Rectal smooth muscle tissue (tissue), 1 donor: ENCODE measurements around the gene AATF.
A peak's percentile ranks its signal among the peaks of the same experiment; 100 is the strongest.

Experiments
- H3K27ac ChIP-seq: one replicate; pipeline ENCODE4 v1.7.0; 2013; ENCODE audit warnings: low read depth, low read length, inconsistent platforms
- H3K27me3 ChIP-seq: one replicate; pipeline ENCODE4 v1.7.0; 2013; ENCODE audit warnings: low read length; ENCODE audit not compliant: control insufficient read depth, insufficient read depth
- H3K36me3 ChIP-seq: one replicate; pipeline ENCODE4 v1.7.0; 2013; ENCODE audit warnings: low read length; ENCODE audit not compliant: control insufficient read depth, insufficient read depth
- H3K4me1 ChIP-seq: one replicate; pipeline ENCODE4 v1.7.0; 2013; ENCODE audit warnings: low read length; ENCODE audit not compliant: control insufficient read depth, insufficient read depth
- H3K4me3 ChIP-seq: one replicate; pipeline ENCODE4 v1.7.0; 2013; ENCODE audit warnings: low read length
- H3K9ac ChIP-seq: one replicate; pipeline ENCODE4 v1.7.0; 2013; ENCODE audit warnings: low read length

Gene AATF

DNA sequence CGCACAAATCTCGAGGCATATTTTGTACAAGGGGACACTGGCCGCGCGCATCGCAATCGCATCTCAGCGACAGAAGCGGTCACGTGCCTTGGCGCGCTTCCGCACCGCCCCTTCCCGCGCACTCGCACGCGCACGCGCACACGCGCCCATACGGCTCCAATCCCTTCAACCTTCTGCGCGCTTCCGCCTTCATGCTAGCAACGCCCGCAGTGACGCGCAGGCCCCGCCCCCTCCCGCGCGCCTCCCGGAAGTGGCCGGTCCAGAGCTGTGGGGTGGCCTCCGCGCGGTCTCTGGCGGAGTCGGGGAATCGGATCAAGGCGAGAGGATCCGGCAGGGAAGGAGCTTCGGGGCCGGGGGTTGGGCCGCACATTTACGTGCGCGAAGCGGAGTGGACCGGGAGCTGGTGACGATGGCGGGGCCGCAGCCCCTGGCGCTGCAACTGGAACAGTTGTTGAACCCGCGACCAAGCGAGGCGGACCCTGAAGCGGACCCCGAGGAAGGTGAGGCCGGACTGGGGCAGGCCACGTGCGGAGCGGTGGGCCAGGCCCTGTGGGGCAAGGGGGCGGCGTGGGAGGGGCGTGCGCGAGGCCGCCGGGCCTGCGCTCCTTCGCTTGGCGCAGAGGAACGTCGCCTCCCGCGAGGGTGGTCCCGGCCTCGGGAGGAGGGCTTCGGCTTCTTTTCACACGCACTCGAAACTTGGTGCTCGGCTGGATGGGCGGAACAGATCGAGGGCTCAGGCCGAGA, at the start of gene AATF:
AATF (plus strand) TSS at position 238 of the 744 bp plus-strand sequence; CDS start at position 410, 172 bp downstream.
- H3K27me3 ChIP-seq, result peaks cover 27% of the 10 kb centered on the region
- H3K27ac ChIP-seq, result peak within 1 kb of the TSS; percentile 88
- peak within 1 kb of the TSS; percentile 87 for H3K4me3 ChIP-seq
- H3K36me3 ChIP-seq, result peaks cover 9% of the 10 kb centered on the region
- H3K4me1 ChIP-seq, result peaks cover 6% of the 10 kb centered on the region
- peak within 1 kb of the TSS; percentile 74 for H3K9ac ChIP-seq

DNA sequence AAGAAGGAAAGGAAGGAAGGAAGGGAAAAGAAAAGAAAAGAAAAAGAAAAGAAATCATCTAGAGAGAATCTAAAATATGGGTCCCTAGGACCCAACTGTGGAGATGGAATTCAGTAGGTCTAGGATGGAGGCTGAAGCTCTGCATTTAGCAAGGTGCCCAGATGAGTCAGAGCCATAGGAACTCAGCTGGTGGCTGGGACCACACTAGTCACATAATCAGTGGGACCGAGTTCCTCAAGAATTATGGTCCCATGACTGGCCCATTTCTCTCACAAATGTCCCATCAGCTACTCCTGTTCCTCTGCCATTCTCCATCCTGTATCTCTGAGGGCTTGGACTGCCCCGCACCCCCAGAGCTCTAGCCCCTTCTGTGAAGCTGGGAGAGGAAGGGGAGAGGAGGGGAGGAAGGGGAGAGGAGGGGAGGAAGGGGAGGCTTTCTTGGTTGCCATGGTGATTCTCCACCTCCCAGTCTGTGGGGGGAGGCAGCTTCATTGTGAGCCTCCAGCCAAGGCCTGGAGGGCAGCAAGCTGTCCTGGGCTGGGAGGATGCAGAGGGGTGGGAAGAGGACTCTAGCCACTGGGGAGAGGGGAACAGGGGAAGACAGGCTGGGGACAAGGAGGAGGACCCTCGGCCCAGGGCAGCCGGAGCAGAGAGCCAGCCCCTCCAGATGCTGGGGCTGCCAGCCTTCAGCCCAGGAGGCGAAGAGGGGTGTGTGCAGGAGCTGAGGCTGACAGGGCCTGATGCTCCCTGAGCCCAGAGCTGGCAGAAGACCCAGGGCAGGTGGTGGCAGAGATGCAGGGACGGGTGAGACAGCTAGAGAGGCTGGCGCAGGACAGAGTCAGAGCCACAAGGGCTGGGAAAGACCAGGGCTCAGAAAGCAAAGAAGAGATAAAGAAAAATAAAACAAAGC, 49.2 kb upstream of the AATF start:
- Histone ChIP-seq H3K27ac (no peak overlapping the region), H3K27me3 (no peaks in the 10 kb centered on the region), H3K9ac (no peak overlapping the region), H3K4me3 (no peak overlapping the region), H3K4me1 (no peaks in the 10 kb centered on the region), H3K36me3 (no peaks in the 10 kb centered on the region)

GRCh38 chr17:36900160-36900512, 48.6 kb upstream of the AATF start:
- H3K4me1 ChIP-seq, result no peaks in the 10 kb centered on the region
- no peak overlapping the region for H3K9ac ChIP-seq
- no peaks in the 10 kb centered on the region for H3K36me3 ChIP-seq
- no peak overlapping the region for H3K27ac ChIP-seq
- H3K27me3 ChIP-seq, result no peaks in the 10 kb centered on the region
- no peak overlapping the region for H3K4me3 ChIP-seq

GRCh38 chr17:36901506-36901905, 47.2 kb upstream of the AATF start:
- H3K27ac ChIP-seq, result no peak overlapping the region
- no peaks in the 10 kb centered on the region for H3K27me3 ChIP-seq
- no peaks in the 10 kb centered on the region for H3K4me1 ChIP-seq
- no peaks in the 10 kb centered on the region for H3K36me3 ChIP-seq
- H3K9ac ChIP-seq, result no peak overlapping the region
- H3K4me3 ChIP-seq, result no peak overlapping the region

- Histone ChIP-seq H3K36me3 (no peaks in the 10 kb centered on the region), H3K27ac (no peak overlapping the region), H3K4me3 (no peak overlapping the region), H3K9ac (no peak overlapping the region), H3K27me3 (peaks cover 2% of the 10 kb centered on the region), H3K4me1 (no peaks in the 10 kb centered on the region)
Observed at GRCh38 chr17:36907407-36907806, 41.3 kb upstream of the AATF start.

GRCh38 chr17:36910513-36910912, 38.2 kb upstream of the AATF start:
- Histone ChIP-seq H3K9ac (no peak overlapping the region), H3K27ac (no peak overlapping the region), H3K4me1 (no peaks in the 10 kb centered on the region), H3K36me3 (no peaks in the 10 kb centered on the region), H3K4me3 (no peak overlapping the region), H3K27me3 (peaks cover 3% of the 10 kb centered on the region)

DNA sequence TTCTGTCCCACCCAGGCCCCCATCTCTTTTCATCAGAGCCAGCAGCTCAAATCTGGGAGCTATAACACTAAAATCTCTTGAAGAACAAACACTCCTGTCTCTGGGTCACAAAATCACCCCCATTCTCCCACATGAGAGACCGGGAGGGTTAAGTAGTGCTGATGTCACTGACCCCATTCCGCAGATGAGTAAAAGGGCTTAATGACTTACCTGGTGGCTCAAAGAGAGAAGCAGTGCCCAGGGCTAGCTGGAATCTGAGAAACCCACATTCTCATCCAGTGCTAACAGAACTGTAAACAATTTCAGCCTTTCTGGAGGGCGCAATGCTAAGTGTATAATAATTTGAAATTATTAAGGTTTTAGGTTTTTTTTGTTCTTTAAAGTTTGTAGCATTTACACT, 37.8 kb upstream of the AATF start:
- Histone ChIP-seq H3K4me3 (no peak overlapping the region), H3K9ac (no peak overlapping the region), H3K27ac (no peak overlapping the region), H3K36me3 (no peaks in the 10 kb centered on the region), H3K4me1 (no peaks in the 10 kb centered on the region), H3K27me3 (peaks cover 3% of the 10 kb centered on the region)

DNA sequence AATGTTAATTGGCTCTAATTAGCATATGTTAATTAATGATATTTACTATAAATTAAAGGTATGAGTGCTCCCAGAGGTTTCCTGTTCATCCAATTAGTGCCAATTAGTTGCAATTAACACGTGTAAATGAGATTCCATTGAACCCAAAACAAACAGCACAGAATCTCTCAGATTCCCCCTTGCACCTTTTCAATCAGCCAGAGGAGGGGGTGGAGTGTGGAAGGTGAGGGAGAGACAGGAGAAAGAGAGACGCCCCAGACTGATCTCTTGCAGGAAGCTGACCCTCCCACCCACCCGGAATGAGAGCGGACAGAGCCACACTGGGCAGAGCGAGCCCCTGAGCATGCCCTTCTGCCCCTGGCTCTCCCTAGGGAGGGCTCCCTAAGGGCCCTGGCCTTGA, 35.6 kb upstream of the AATF start:
- H3K27me3 ChIP-seq, result peaks cover 3% of the 10 kb centered on the region
- H3K27ac ChIP-seq, result no peak overlapping the region
- H3K36me3 ChIP-seq, result no peaks in the 10 kb centered on the region
- H3K9ac ChIP-seq, result no peak overlapping the region
- H3K4me3 ChIP-seq, result no peak overlapping the region
- H3K4me1 ChIP-seq, result no peaks in the 10 kb centered on the region

DNA sequence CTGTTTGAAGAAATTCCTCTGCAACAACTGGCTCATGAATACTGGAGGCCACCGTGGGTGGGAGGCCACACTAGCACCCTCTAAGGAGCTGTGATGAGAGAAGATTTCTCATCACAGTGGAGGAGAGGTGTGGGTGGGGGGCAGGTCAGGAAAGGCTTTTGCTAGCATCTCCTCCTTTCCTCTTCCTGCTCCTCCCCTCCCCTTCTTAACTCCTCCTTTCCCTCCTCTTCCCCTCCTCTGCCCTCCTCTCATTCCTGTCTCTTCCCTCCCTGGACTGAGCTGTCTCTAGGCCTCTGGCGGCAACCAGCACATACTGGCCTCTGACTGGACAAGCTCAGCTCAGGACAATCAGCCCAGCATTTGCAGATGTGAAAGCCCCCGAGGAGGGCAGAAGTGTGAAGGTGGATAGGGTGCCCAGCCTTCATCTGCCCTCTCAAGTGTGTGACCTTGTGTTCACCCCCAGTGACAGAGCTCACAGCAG, 30.5 kb upstream of the AATF start:
- no peaks in the 10 kb centered on the region for H3K36me3 ChIP-seq
- H3K4me3 ChIP-seq, result no peak overlapping the region
- H3K9ac ChIP-seq, result no peak overlapping the region
- H3K4me1 ChIP-seq, result no peaks in the 10 kb centered on the region
- H3K27me3 ChIP-seq, result peaks cover 5% of the 10 kb centered on the region
- no peak overlapping the region for H3K27ac ChIP-seq

DNA sequence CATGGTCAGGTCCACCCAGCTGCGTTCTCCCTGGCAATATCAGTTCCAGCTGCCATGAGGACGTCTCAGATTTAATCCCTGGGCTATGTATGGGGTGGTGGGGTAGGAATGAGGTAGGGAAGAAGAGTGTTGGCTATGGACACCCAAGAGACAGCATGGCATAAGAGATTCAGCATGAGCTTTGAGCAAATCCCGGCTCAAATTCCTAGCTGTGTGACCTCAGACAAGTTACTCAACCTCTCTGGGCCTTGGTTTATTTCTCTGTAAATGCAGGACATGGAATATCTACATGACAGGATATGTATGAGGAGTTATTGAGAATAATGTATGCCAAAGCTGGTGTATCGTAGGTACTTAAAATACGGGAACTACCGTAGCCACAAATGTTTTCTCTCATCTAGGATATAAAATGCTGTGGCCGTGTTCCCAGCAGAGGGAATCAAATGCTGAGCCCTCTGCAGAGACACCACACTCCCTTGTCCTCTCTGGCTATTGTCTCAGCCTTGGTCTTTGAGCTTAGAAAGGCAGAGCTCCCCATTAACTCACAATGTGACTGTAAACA, 29.3 kb upstream of the AATF start:
- H3K36me3 ChIP-seq, result no peaks in the 10 kb centered on the region
- no peak overlapping the region for H3K27ac ChIP-seq
- no peak overlapping the region for H3K4me3 ChIP-seq
- H3K4me1 ChIP-seq, result no peaks in the 10 kb centered on the region
- H3K9ac ChIP-seq, result no peak overlapping the region
- H3K27me3 ChIP-seq, result peaks cover 5% of the 10 kb centered on the region

- Histone ChIP-seq H3K9ac (no peak overlapping the region), H3K36me3 (no peaks in the 10 kb centered on the region), H3K4me3 (no peak overlapping the region), H3K27ac (no peak overlapping the region), H3K4me1 (no peaks in the 10 kb centered on the region), H3K27me3 (peaks cover 5% of the 10 kb centered on the region)
Observed at GRCh38 chr17:36920032-36921005, 28.4 kb upstream of the AATF start.
